ENCODE measurements around the gene APCDD1L. TPM values are rescaled to one million over a fixed set of nuclear protein-coding genes. Genes with fewer than 3 reads are reported as not detected.

APCDD1L gene
- total RNA-seq, 2 experiments from 2014 or later = not detected

DNA sequence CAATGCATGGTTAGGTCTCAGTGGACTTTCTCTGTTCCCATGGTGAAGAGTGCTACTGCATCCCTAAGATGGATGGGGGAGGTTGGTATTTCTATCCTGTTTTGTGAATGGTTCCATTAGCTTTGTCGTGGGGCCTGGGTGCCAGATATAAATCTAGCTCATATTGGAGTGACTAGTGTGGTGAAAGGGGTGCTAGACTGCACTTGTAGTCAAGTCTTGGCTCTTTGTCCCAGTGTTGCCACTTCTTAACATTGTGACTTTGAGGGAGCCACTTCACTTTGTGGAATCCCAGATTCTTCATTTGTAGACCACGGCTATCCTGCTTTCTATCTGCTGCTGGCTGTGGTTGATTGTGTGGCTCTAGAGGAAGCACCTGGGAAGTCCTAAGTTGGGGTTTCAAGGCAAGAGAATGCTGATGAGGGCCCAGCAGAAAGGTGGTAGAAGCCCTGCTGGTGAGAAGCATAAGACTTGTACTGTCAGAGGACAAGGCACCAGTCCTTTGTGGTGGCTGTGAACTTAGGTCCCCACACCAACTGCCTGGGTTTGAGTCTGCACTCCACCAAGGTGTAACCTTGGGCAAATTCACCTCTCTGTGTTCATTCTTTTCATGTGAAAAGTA is 82.1 kb downstream of the APCDD1L start:
- peak overlapping the region; percentile 47 for H3K27ac Mint-ChIP-seq

DNA sequence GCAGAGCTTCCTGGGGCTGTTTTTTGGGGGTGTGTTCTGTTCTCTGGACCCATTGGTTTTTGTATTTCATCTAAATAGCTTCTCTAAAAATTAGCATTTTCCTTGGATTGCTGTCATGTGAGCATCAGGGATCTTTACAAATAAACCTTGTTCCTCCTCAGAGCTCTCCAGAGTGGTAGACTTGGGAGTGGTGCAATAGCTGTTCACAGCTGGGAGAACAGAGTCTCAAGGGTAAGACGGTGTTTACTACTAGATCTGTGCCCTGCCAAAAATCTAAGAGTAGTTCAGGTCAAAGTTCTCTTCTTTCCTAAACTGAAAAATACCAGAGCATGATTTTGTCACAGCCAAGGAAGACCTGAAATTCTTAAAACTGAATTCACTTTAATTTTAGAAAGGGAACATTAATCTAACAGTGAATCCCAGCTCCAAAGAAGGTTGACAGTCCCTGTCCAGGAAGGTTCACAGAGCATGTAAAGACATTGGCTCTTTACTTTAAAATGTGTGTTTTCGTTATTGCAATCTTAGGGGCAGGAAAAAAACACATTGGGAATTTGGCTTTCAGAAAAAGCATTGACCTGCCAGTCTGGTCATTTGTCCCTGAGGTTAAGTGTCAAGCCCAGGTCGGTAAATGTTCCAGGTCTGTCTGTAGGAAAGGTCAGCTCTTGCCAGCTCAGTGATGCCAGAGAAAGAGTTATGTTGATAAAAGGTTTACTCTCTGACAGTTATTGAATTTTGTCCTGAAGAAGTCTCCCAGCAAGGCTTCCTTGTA is 82.8 kb downstream of the APCDD1L start:
- H3K27me3 ChIP-seq (ENCODE audit: control insufficient read depth in 1 of 2, insufficient read depth in 2 of 2, low read length in 2 of 2) = no peaks in the 10 kb centered on the region
- peaks cover 62% of the 10 kb centered on the region for H3K36me3 Mint-ChIP-seq (ENCODE audit: low read depth)
- intact Hi-C loops (cut with DNase I, micrococcal nuclease) = no loop called here
- no peaks in the 10 kb centered on the region for H3K27me3 Mint-ChIP-seq
- H3K27ac Mint-ChIP-seq = peak overlapping the region; percentile 56
- H3K4me1 ChIP-seq (ENCODE audit: insufficient read depth, low read length) = no peaks in the 10 kb centered on the region
- peaks cover 45% of the 10 kb centered on the region for H3K4me1 Mint-ChIP-seq (ENCODE audit: low read depth)
- H3K9me3 Mint-ChIP-seq = no peaks in the 10 kb centered on the region
- ChIA-PET POLR2A (no interaction called here), CTCF (interaction anchor here (0.6 kb wide), 2 partner anchors 47 to 157 kb away, joined by 3 to 4 read pairs; no protein-coding TSS in a partner anchor)
- H3K27ac ChIP-seq (ENCODE audit: low read depth in 1 of 2, low read length in 2 of 2) = no peak overlapping the region
- H3K36me3 ChIP-seq (ENCODE audit: insufficient read depth, low read length) = peaks cover 15% of the 10 kb centered on the region
- no peak overlapping the region for H3K4me3 ChIP-seq (ENCODE audit: low read length)
- H3K4me3 Mint-ChIP-seq = no peak overlapping the region
- TF ChIP-seq, protein P1, sequence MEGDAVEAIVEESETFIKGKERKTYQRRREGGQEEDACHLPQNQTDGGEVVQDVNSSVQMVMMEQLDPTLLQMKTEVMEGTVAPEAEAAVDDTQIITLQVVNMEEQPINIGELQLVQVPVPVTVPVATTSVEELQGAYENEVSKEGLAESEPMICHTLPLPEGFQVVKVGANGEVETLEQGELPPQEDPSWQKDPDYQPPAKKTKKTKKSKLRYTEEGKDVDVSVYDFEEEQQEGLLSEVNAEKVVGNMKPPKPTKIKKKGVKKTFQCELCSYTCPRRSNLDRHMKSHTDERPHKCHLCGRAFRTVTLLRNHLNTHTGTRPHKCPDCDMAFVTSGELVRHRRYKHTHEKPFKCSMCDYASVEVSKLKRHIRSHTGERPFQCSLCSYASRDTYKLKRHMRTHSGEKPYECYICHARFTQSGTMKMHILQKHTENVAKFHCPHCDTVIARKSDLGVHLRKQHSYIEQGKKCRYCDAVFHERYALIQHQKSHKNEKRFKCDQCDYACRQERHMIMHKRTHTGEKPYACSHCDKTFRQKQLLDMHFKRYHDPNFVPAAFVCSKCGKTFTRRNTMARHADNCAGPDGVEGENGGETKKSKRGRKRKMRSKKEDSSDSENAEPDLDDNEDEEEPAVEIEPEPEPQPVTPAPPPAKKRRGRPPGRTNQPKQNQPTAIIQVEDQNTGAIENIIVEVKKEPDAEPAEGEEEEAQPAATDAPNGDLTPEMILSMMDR (IDR thresholded peaks at IDR 0.05) = no peak
- no peak for ATAC-seq (ENCODE audit: poor library complexity)
- no peak for DNase-seq
- H3K9me3 ChIP-seq (ENCODE audit: control insufficient read depth in 1 of 2, insufficient read depth in 1 of 2, low read length in 2 of 2) = no peaks in the 10 kb centered on the region

More for the DNA sequence above, 82.1 kb downstream of the APCDD1L start:
- Mint-ChIP-seq H3K36me3 (ENCODE audit: low read depth) (peaks cover 69% of the 10 kb centered on the region), H3K9me3 (no peaks in the 10 kb centered on the region), H3K27me3 (no peaks in the 10 kb centered on the region), H3K4me3 (no peak overlapping the region), H3K4me1 (ENCODE audit: low read depth) (peaks cover 51% of the 10 kb centered on the region)
- Histone ChIP-seq H3K27me3 (ENCODE audit: control insufficient read depth in 1 of 2, insufficient read depth in 2 of 2, low read length in 2 of 2) (no peaks in the 10 kb centered on the region), H3K9me3 (ENCODE audit: control insufficient read depth in 1 of 2, insufficient read depth in 1 of 2, low read length in 2 of 2) (no peaks in the 10 kb centered on the region), H3K4me1 (ENCODE audit: insufficient read depth, low read length) (no peaks in the 10 kb centered on the region), H3K36me3 (ENCODE audit: insufficient read depth, low read length) (peaks cover 15% of the 10 kb centered on the region), H3K27ac (ENCODE audit: low read depth in 1 of 2, low read length in 2 of 2) (no peak overlapping the region), H3K4me3 (ENCODE audit: low read length) (no peak overlapping the region)
- ChIA-PET POLR2A (interaction anchor here (1.6 kb wide), 1 partner anchor 44 kb away, joined by 4 read pairs; the partner anchor contains the start of gene VAPB), CTCF (interaction anchor here (0.6 kb wide), 1 partner anchor 158 kb away, joined by 4 read pairs; no protein-coding TSS in a partner anchor)
- TF ChIP-seq, protein P1 (IDR thresholded peaks at IDR 0.05) = no peak
- intact Hi-C loops (cut with DNase I, micrococcal nuclease) = no loop called here
- DNase-seq (no peak), ATAC-seq (ENCODE audit: poor library complexity) (no peak)

DNA sequence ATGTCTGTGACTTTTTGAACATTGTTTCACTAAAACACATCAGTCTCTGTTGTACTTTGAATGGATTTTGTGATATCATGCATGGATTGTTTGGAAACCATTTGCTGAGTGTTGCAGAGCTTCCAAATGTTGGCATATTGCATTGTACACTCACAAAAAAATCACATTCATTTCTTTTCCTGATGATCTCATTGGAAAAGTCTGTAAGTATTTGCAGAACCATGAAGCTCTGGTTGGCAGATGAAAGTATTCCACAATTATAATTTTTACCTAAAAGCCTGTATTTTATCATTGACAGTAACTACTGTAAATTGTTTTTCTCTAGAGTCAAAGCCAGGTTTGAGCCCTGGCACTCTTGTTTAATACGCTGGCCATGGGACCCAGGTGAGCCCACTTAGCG is 84.1 kb downstream of the APCDD1L start:
- no peak overlapping the region for H3K4me3 Mint-ChIP-seq
- intact Hi-C loops (cut with DNase I, micrococcal nuclease) = no loop called here
- peaks cover 54% of the 10 kb centered on the region for H3K36me3 Mint-ChIP-seq (ENCODE audit: low read depth)
- Histone ChIP-seq H3K4me3 (ENCODE audit: low read length) (no peak overlapping the region), H3K27me3 (ENCODE audit: control insufficient read depth in 1 of 2, insufficient read depth in 2 of 2, low read length in 2 of 2) (no peaks in the 10 kb centered on the region), H3K27ac (ENCODE audit: low read depth in 1 of 2, low read length in 2 of 2) (no peak overlapping the region), H3K36me3 (ENCODE audit: insufficient read depth, low read length) (peaks cover 15% of the 10 kb centered on the region), H3K9me3 (ENCODE audit: control insufficient read depth in 1 of 2, insufficient read depth in 1 of 2, low read length in 2 of 2) (no peaks in the 10 kb centered on the region), H3K4me1 (ENCODE audit: insufficient read depth, low read length) (no peaks in the 10 kb centered on the region)
- ATAC-seq (ENCODE audit: poor library complexity) = no peak
- H3K9me3 Mint-ChIP-seq = no peaks in the 10 kb centered on the region
- no peak for DNase-seq
- H3K27me3 Mint-ChIP-seq = no peaks in the 10 kb centered on the region
- ChIA-PET CTCF (no interaction called here), POLR2A (no interaction called here)
- TF ChIP-seq, protein P1 (IDR thresholded peaks at IDR 0.05) = no peak
- peaks cover 43% of the 10 kb centered on the region for H3K4me1 Mint-ChIP-seq (ENCODE audit: low read depth)
- H3K27ac Mint-ChIP-seq = no peak overlapping the region

All from CD4-positive, alpha-beta T cell (primary cell).